ENCODE results near the gene HABP2.

GRCh38 chr10:113613427-113613826 lies 60.6 kb downstream of the HABP2 start:
- TF ChIP-seq, protein P1, sequence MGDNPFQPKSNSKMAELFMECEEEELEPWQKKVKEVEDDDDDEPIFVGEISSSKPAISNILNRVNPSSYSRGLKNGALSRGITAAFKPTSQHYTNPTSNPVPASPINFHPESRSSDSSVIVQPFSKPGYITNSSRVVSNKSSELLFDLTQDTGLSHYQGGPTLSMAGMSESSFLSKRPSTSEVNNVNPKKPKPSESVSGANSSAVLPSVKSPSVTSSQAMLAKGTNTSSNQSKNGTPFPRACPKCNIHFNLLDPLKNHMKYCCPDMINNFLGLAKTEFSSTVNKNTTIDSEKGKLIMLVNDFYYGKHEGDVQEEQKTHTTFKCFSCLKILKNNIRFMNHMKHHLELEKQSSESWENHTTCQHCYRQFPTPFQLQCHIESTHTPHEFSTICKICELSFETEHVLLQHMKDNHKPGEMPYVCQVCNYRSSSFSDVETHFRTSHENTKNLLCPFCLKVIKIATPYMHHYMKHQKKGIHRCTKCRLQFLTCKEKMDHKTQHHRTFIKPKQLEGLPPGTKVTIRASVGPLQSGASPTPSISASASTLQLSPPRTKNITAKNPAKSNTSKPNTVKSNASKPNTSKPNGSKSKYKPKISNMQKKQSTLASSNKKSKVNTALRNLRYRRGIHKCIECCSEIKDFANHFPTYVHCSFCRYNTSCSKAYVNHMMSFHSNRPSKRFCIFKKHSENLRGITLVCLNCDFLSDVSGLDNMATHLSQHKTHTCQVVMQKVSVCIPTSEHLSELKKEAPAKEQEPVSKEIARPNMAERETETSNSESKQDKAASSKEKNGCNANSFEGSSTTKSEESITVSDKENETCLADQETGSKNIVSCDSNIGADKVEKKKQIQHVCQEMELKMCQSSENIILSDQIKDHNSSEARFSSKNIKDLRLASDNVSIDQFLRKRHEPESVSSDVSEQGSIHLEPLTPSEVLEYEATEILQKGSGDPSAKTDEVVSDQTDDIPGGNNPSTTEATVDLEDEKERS (tag by site-specific recombination; IDR thresholded peaks at IDR 0.05) = no peak
- TF ChIP-seq, protein P2, sequence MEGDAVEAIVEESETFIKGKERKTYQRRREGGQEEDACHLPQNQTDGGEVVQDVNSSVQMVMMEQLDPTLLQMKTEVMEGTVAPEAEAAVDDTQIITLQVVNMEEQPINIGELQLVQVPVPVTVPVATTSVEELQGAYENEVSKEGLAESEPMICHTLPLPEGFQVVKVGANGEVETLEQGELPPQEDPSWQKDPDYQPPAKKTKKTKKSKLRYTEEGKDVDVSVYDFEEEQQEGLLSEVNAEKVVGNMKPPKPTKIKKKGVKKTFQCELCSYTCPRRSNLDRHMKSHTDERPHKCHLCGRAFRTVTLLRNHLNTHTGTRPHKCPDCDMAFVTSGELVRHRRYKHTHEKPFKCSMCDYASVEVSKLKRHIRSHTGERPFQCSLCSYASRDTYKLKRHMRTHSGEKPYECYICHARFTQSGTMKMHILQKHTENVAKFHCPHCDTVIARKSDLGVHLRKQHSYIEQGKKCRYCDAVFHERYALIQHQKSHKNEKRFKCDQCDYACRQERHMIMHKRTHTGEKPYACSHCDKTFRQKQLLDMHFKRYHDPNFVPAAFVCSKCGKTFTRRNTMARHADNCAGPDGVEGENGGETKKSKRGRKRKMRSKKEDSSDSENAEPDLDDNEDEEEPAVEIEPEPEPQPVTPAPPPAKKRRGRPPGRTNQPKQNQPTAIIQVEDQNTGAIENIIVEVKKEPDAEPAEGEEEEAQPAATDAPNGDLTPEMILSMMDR (tag by site-specific recombination; IDR thresholded peaks at IDR 0.05) = no peak
- TF ChIP-seq ZFP37 (tag by site-specific recombination; IDR thresholded peaks at IDR 0.05) = no peak
- TF ChIP-seq ZNF24 (tag by site-specific recombination; IDR thresholded peaks at IDR 0.05) = no peak
- no peak for TF ChIP-seq ZNF670 (tag by site-specific recombination; IDR thresholded peaks at IDR 0.05; ENCODE audit: low read depth)

Data from HEK293 (cell line).